ENCODE measurements around the gene CA5A.

Gene CA5A

GRCh38 chr16:87849419-87850008 is 86.8 kb downstream of the CA5A start:
- ChIA-PET POLR2A (ENCODE audit: low non-redundant PET) (interaction anchor here (0.5 kb wide), 1 partner anchor 64 kb away, joined by 3 read pairs; no protein-coding TSS in a partner anchor), CTCF (interaction anchor here (0.5 to 3.4 kb wide), 15 partner anchors 10 to 697 kb away, joined by 3 to 48 read pairs (median 5); partner anchors contain the start of gene SLC7A5)
- H3K27ac ChIP-seq: peak overlapping the region; percentile 98
- DNase-seq (ENCODE audit: low spot score): no peak
- TF ChIP-seq CTCF (conservative IDR thresholded peaks at IDR 0.05; ENCODE audit: low read depth): no peak

GRCh38 chr16:87848676-87849345 is 87.5 kb downstream of the CA5A start:
- peak overlapping the region; percentile 98 for H3K27ac ChIP-seq
- no peak for TF ChIP-seq CTCF (conservative IDR thresholded peaks at IDR 0.05; ENCODE audit: low read depth)
- no peak for DNase-seq (ENCODE audit: low spot score)
- CTCF ChIA-PET: interaction anchor here (0.6 to 3.4 kb wide), 10 partner anchors 9 to 70 kb away, joined by 3 to 48 read pairs (median 8); partner anchors contain the start of gene SLC7A5
- POLR2A ChIA-PET (ENCODE audit: low non-redundant PET): interaction anchor here (0.5 kb wide), 1 partner anchor 64 kb away, joined by 3 read pairs; no protein-coding TSS in a partner anchor

- no peak for TF ChIP-seq CTCF (conservative IDR thresholded peaks at IDR 0.05; ENCODE audit: low read depth)
- ChIA-PET CTCF (interaction anchor here (0.5 to 1.2 kb wide), 2 partner anchors 12 to 23 kb away, joined by 4 to 6 read pairs; no protein-coding TSS in a partner anchor), POLR2A (ENCODE audit: low non-redundant PET) (interaction anchor here (1.1 kb wide), 1 partner anchor 21 kb away, joined by 4 read pairs; the partner anchor contains the start of gene SLC7A5)
- H3K27ac ChIP-seq: peak overlapping the region; percentile 98
- DNase-seq (ENCODE audit: low spot score): no peak
Measured at GRCh38 chr16:87847785-87848675, 88.3 kb downstream of the CA5A start.

- peak overlapping the region; percentile 98 for H3K27ac ChIP-seq
- ChIA-PET POLR2A (ENCODE audit: low non-redundant PET) (interaction anchor here (0.5 to 1.1 kb wide), 2 partner anchors 22 to 1203 kb away, joined by 3 to 4 read pairs; partner anchors contain the start of gene SLC7A5), CTCF (interaction anchor here (0.5 to 1.2 kb wide), 4 partner anchors 12 to 69 kb away, joined by 3 to 6 read pairs (median 5); no protein-coding TSS in a partner anchor)
- TF ChIP-seq CTCF (conservative IDR thresholded peaks at IDR 0.05; ENCODE audit: low read depth): no peak
- DNase-seq (ENCODE audit: low spot score): no peak
Measured at GRCh38 chr16:87847467-87847784, 88.9 kb downstream of the CA5A start.

- CTCF ChIA-PET: interaction anchor here (0.8 to 1.2 kb wide), 3 partner anchors 24 to 68 kb away, joined by 3 to 6 read pairs (median 6); no protein-coding TSS in a partner anchor
- TF ChIP-seq CTCF (conservative IDR thresholded peaks at IDR 0.05; ENCODE audit: low read depth): no peak
- POLR2A ChIA-PET (ENCODE audit: low non-redundant PET): interaction anchor here (0.5 to 1.1 kb wide), 2 partner anchors 22 to 1204 kb away, joined by 3 to 4 read pairs; partner anchors contain the start of gene SLC7A5
- DNase-seq (ENCODE audit: low spot score): no peak
- peak overlapping the region; percentile 98 for H3K27ac ChIP-seq
Measured at GRCh38 chr16:87846705-87847466, 89.4 kb downstream of the CA5A start.

All from RWPE1 (cell line).